Lower leg skin (tissue), 3 donors: ENCODE results near the gene KNCN.

Experiments
- POLR2A ChIP-seq, 2 donors: fragments of 450-650 bp; IDR thresholded peaks; one replicate each; pipeline ENCODE4 v1.6.1; 2016 to 2017; ENCODE audit warnings: antibody characterized with exemption in 2 of 2, mild to moderate bottlenecking in 1 of 2, moderate library complexity in 1 of 2
- TF ChIP-seq, protein P1 (sequence below), 3 donors: fragments of 450-650 bp; IDR thresholded peaks; one replicate each; pipeline ENCODE4 v1.5.1; 2016; ENCODE audit warnings: antibody characterized with exemption in 3 of 3, mild to moderate bottlenecking in 3 of 3, moderate library complexity in 2 of 3

- TF ChIP-seq POLR2A (IDR thresholded peaks at IDR 0.05): no peak
- TF ChIP-seq, protein P1, sequence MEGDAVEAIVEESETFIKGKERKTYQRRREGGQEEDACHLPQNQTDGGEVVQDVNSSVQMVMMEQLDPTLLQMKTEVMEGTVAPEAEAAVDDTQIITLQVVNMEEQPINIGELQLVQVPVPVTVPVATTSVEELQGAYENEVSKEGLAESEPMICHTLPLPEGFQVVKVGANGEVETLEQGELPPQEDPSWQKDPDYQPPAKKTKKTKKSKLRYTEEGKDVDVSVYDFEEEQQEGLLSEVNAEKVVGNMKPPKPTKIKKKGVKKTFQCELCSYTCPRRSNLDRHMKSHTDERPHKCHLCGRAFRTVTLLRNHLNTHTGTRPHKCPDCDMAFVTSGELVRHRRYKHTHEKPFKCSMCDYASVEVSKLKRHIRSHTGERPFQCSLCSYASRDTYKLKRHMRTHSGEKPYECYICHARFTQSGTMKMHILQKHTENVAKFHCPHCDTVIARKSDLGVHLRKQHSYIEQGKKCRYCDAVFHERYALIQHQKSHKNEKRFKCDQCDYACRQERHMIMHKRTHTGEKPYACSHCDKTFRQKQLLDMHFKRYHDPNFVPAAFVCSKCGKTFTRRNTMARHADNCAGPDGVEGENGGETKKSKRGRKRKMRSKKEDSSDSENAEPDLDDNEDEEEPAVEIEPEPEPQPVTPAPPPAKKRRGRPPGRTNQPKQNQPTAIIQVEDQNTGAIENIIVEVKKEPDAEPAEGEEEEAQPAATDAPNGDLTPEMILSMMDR (IDR thresholded peaks at IDR 0.05): no peak
Measured at GRCh38 chr1:46512792-46513190, 38.7 kb downstream of the KNCN start.
